Stimulated activated CD8-positive, alpha-beta memory T cell treated with anti-CD3 and anti-CD28 coated beads, Interleukin-12 subunit alpha, Interleukin-12 subunit beta, amount 100 ng/mL, for 24 hours (primary cell): ENCODE results near the gene HOXB1.

Experiments
- DNase-seq: peaks from one replicate; pipeline ENCODE4 v3.0.0-alpha.2; 2020; ENCODE audit errors: extremely low read depth

Gene HOXB1

DNA sequence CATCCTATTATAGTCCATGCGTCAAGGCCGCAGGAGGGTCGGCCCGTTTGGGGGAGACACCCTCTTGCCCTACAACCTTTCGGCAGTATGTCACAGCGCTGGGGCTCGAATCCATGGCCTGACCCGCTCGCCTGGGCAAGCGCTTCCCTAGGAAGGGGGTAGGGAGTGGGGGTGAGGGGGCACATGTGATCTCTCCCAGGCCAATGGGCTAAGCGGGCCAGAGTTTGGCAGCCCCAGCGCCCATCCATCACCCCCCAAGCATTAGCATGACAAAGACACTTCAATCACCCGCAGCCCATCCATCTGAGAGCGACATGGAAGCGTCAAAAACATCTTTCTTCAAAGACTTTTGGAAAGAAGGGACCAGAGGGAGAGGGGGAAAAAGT lies at the start of gene HOXB1:
HOXB1 (minus strand) TSS at position 125 of the 386 bp plus-strand sequence; CDS start at position 18, 107 bp downstream.
- DNase-seq: no peak

DNA sequence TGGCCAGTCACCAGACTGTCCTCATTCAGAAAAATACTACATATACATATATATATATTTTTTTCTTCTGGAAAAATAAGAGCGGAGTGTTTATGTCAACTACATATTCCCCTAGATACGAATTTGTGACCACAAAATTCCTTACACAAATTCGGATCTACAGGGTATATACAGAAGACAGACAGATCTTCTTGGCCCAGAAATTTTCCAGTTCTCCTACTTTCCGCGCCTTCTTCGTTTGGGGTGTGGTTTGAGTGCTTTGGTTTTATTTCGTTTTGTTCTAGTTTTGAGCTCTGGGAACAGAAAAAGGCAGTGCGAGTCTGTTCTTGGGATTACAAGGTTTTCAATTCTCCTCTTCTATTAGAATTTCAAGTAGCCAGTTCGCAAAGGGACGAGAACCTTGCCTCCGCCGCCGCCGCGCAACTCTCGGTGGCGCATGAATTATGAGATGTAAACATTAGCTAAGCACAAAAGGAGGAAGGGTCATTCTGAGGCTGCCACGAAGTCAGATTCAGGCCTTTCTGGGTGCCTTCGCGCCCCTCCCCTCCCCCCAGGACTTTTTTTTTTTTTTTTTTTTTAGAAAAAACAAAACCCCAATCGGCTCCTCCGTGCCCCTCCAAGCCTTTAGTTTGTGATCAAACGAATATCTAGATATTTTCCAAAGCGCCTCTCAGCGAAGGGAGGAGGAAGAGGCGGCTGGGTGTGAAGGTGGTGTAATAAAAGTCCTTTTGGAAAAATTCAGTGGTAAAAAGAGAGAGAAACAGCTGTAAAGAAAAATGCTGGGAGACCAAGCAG lies 49.1 kb upstream of the HOXB1 start:
- DNase-seq: no peak

DNA sequence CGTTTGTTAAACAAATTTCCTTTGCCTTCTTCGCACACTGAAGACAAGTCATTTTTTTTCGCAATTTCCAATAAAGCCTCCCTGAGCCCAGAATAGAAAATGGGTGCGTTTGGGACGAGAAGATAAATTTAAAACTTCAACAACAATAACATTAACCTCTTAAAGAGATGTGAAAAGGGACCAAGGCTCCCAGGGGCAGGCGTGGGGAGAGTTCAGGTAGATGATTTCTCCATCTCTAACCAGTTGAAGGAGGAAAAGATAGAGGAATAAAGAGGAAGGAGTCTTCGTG lies 48.6 kb upstream of the HOXB1 start:
- DNase-seq: no peak

DNA sequence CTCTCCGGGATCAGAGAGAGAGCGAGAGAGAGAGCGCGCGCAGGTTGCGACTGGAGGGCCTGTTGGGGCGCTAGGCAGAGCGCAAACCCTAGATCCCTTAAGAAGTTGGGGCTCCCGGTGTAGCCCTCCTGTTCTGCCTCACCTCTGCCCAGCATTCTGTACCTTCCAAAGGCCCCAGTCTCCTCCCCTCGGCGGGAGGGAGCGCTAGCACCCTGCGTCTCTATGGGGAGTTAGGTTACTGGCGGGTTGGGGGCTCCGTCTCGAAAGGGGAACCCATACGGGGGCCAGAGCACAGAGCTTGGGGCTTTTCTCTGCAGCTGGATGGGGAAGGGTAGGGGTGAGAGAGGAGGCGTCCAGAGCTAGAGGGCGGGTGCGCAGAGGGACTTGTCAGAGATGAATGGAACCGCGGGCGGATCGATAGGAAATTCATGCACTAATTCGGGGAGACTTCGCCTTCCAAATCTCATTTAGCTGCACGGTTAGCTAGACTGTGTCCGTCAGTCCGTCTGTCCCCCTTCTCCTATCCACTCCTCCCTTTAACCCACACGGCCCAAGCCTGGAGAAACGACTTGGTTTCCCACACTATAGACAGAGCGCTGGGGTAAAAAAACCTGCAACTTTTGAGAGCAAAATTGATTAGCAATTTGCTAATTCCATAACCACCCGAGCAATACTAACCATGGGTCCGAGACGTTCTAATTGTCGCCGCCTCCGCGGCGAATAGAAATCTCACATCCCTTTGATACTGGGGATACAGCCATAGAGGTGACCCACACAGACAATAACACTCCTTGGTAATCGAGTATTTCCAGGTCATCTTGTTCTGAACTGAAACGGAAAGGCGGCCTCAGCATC lies 48.0 kb upstream of the HOXB1 start:
- no peak for DNase-seq

DNA sequence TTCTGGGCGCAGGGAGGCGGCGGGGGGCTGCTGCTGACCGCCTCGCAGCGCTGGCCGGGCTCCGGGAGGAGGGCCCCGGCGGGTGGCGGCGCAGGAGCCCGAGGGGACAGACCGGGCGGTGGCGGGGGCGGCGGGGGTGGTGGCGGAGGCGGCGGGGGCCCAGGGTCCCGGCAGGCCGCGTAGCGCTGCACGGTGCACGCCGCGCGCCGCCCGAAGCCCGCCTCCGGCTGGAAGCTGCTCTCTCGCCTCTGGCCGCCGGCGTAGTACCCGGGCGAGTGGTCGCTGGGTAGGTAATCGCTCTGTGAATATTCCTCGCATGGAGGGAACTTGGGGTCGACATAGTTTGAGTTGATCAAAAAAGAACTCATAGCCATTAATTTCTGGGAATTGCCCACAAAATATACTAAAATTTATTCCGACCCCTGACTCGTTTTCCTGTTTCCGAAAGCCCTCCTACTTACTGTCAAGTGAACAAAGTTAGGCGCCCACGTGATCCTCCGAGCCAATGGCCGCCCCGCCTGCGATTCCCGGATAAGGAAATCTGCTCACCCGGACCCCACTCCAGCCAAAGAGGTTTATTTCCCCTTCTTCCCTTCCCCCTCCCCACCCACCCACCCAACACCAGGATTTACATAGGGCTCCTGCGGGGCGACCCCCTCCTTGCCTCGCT lies 47.3 kb upstream of the HOXB1 start, which contains the start of gene HOXB4:
HOXB4 (minus strand) TSS at position 405 of the 670 bp plus-strand sequence; CDS start at position 374, 31 bp downstream.
- DNase-seq: no peak

DNA sequence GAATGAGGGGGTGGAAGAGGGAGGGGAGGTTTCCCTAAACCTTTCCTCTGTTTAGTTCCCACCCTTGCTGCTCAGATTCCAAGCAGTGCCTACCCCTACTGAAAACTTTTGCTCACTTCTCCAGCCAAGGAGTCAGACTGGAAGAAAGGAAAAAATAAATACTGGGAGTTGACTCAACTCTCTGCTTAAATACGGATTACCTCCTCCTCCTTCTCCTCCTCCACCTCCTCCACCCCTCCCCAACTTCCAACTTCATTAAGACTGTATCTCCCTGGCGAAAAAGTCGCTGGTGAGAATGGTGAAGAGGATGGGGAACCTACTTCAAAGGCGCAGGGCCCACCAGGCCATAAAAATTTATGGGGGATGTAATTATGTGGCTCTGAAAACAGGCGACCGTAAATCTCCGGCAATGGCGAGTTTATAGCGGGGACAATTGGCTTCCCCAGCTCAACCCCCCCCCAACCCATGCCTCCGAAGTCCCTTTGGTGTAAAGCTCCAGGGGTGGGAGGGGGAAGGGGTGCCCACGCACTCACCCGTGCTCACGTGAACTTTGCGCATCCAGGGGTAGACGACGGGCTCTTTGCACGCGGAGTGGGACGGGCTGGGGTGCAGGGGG lies 46.6 kb upstream of the HOXB1 start:
- DNase-seq: no peak

DNA sequence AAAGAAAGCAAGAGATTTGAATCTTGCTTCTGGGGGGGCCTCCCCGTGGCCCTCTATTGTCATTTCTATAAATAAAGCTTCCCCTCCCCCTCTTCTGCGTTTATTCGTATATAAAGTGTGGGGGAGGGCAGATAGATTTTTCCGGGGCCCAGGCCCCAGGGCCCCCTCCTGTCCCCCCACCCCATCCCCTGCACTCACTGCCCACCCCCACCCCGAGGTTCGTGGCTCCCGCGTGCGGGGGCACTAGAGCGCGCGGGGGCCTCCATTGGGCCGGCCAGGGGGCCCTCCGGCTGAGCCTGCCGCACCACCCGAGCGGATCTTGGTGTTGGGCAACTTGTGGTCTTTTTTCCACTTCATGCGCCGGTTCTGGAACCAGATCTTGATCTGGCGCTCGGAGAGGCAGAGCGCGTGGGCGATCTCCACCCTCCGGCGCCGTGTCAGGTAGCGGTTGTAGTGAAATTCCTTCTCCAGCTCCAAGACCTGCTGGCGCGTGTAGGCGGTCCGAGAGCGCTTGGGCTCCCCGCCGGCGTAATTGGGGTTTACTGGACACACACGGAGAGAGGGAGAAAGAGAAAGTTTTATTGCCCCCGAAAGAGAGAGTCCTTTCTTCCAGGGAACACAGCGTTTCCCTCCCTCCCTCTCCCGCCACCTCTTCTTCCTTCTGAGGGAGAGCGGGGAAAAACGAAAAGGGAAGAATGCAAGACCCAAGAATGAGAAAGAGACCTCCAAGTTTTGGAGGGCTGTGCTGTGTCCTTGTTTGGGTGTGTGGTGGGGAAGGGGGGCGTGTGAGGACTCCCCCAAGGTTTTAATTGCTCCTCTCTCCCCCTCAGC lies 45.9 kb upstream of the HOXB1 start:
- no peak for DNase-seq

DNA sequence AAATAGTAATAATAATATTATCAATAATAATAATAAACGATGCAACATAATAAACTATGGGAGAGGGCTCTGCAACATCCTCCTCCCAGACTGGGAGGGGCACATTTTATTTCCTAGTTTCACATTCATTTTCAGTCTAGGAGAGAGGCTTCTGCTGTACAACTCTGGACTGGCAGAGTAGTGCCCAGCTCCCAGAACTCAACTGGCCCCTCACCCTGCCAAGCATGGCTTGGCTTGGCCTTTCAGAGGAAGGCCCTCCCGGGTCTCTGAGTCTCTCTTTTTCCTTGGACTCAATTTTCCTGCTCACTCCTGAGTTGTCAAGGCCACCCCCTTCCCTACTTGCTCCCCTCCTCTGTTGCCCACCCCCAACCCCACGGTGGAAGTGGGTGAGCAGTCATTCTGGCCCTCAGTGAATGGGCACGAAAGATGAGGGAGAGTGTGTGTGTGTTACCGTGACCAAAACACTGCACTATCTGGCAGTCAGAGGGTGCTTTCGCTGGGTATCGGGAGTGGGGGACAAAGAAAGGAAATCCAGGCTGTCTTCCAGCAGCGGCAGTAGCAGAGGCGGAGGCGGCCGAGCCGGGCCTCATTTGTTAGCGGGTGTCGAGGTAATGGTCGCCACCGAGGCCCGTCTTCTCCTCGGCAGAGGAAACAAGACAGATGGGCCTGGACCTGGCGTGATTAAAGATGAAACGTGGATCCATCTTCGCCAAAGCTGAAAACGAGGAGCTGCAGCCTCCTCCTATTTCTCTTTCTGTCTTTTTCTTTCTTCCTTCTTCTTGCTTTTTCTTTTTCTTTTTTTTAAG lies 45.1 kb upstream of the HOXB1 start:
- no peak for DNase-seq

DNA sequence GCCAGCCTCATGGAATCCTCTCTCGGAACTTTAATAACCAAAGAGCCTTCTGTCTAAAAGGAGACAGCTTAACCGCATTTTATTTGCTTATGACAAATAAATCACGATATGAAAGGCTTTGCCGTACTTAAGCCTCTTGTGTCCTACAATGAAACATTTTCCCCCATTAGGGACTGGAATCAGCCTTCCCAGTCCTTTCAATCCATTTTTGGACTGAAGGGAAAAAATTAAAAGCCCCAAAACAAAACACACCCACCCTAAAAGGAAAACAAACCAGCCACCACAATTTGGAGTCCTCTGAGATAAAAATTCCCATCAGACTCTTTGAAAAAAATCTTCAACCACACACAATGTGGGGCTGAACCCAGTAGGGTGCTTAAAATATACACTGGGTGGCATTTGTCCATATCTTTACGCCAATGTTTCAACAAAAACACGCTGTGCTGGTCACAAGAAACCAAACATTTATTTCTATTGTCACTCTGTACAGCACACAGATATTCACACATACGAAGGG lies 44.3 kb upstream of the HOXB1 start:
- DNase-seq: no peak

DNA sequence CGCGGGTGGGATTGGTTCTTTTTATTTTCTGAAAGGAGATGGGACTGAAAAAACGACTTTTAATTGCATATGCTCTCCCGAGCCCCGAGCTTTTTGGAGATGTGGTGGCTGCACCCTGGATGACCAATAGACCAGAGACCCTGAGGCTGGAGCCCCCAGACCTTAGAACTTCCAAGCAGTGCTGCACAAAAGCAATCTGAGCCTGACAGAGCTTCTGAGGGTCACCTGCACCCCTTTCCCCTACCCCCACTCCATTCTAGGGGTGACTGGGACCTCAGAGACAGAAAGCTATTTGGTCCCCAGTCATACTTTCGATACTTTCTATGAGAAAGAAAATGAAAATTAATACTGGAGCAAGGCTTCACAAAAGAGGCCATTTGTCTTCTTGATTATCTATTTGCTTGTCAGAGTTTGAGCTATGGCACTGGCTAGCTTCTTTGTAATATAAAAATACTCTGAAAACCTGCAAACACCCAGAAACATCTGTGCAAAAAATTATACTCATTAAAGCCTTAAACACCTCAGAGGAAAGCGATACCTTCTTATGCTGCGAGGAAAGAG lies 43.8 kb upstream of the HOXB1 start:
- DNase-seq: no peak

DNA sequence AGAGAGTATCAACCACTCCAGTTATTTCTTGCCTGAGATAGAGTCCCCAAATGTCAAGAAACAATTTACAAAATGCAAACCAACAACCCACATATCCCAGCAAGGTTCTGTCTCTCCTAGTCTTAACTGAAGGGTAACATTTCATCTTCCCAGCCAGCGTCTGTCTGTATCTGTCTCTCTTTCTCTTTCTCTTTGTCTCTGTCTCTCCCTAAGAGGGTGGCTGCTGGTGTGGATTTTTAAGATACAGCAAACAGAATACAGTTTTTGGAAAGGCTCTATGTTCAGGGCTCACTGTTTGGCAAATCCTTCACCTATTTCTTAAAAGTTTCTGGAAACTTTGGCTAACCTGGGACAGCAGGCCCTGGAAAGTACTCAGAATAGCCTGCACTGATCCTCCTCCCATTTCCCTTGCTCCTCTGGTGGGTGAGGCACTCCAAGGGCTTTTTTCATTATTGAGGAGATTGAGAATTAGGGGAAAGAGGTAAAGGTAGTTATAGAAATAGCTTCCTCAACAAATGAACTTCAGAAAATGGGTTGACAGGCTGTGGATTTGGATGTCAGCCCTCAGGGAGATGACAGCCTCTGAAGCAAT lies 41.1 kb upstream of the HOXB1 start:
- DNase-seq: no peak

DNA sequence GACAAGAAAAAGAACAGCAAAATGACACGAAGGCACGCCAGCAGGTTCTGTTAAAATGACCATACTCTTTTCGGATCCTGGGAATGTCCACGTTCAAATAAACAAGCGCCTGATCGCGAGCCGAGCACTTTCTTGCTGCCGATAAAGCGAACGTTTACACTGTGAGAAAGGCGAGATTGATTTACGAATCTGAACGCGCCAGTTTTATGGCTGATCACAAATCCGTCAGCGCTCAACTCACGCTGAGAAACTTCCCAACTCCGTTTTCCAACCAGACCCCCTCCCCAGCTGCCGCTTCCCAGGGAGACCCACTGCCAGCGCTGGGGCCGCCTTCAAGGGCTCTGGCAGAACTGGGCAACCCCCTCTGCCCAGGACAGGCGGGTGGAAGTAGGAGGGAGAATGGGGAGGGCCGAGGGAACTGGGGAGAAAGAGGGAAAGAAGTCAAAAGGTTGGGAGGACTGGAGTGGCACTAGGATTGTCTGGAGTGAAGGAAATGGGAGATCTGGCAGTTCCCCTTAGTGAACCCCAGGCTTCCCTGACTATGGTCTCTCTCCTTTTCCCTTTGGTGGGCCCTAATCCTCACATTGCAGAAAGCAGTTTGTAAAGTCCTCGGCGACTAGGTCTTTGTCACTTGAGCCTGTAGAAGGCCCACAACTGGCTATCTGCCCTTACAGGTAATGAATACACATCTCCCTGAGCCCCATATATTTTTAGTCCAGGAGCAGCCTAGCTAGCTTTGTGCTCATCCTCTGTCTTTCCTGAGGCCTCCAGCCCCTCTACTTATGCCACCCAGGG lies 40.4 kb upstream of the HOXB1 start:
- DNase-seq: no peak

DNA sequence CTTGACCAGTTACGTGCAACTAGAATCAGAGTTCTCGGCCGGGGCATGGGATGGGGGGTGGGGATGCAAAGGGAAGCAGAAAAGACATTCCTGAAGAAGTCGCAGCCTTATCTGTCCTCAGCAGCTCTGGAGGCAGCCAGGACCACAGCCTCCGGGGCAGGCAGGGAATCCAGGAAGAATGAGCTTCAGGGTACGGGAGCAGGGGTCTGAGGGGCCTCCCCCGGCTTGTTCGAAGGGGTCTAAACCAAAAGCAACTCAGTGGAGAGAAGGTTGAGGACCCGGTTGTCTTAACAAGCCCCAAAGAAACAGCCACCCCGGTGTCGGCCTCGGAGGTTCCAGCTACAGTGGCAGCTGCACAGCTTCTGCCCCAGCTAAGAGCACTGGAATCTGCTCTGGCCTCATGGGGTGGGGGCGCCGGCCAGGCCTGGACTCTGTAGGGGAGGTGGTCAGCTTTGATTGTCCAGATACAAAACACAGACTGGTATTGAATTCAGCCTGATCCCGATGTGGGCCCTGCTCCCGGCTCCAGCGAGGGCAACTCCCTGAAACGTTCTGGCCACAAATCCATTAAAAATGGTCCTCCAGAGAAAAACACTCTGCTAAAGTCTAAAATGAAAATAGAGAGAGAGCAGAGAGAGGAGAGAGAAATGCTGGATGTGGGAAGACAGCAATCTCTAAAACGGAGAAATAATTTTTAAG lies 39.7 kb upstream of the HOXB1 start:
- no peak for DNase-seq

DNA sequence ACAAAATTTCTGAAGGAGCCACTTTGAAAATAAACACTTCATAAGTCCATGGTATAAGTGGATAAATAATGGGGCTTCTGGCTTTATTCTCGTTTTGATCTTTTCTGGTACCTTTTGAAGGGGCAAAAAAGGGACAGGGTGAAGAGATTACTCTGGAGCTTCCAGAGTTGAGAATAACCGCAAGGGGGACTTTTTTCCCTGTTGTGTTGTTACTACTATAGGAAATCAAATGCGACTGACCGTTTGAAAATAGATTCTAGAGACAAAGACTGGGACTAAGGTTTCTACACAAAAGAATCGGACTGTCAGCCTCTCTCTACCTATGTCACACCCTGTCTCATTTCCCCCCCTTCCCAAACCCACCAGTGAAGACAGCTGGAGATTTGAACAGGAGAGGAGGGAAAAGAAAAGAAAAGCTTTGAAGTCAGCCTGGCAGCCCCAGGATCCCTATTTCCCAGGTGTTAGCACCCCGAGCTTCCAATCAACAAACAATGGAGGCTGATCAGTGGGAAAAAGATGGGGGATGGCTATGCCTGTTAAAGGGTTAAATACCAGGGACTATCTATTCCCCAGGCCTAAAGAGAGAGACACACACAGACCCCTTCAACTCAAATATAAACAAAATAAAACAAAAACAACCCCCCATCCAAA lies 39.0 kb upstream of the HOXB1 start:
- no peak for DNase-seq

DNA sequence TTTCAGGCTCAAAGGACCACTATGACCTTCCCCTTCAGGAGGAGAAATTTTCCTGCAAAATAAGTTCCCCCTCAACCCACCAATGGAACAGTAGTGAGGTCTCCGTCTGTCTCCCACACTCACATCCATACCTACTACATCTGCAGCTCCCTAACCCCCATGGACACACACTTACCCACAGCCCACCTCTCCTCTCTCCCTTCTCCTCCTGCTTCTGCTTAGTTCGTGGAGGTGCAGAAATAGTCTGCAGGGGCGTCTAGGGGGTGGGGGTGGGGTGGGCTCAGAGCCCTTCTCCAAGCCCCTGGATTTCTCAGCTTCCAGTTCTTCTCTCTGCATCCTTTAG lies 38.4 kb upstream of the HOXB1 start:
- no peak for DNase-seq

DNA sequence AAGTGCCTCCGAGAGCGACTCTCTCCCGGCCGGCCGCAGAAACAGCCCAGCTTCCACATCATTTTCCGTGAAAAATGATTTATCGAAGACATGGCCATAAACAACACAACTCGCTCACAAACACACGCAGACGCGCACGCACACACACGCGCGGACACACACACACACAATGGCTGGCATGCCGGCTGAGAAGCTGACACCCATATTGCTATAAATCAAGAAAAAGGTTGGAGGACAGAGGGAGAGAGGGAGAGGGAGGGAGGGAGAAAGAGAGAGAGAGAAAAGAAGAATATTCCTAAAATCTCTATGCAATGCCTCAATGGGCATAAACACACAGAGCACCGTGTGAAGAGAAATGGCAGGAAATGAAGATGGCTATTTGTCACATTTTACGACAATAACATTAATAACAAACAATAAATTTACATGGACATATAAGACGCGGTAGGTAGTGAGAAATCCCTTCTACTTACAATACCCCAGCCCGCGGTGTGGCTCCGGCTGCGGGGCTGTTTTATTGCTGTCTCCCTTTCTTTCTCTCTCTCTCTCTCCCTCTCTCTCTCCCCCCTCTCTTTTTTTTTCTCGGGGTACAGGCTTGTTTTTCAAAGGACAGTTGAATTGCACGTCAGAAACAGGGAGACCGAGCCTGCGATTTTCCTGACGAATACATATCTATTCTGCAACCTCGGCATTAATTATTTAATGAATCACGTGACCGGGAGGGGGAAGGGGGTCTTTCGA lies 37.9 kb upstream of the HOXB1 start:
- DNase-seq: no peak
